Measurements from ENCODE around the gene TMEM174.

The TMEM174 gene

GRCh38 chr5:73154208-73155006, 18.6 kb upstream of the TMEM174 start:
- no peak for DNase-seq (ENCODE audit: low read depth)

GRCh38 chr5:73155271-73156222, 17.4 kb upstream of the TMEM174 start:
- DNase-seq (ENCODE audit: low read depth) = no peak

DNA sequence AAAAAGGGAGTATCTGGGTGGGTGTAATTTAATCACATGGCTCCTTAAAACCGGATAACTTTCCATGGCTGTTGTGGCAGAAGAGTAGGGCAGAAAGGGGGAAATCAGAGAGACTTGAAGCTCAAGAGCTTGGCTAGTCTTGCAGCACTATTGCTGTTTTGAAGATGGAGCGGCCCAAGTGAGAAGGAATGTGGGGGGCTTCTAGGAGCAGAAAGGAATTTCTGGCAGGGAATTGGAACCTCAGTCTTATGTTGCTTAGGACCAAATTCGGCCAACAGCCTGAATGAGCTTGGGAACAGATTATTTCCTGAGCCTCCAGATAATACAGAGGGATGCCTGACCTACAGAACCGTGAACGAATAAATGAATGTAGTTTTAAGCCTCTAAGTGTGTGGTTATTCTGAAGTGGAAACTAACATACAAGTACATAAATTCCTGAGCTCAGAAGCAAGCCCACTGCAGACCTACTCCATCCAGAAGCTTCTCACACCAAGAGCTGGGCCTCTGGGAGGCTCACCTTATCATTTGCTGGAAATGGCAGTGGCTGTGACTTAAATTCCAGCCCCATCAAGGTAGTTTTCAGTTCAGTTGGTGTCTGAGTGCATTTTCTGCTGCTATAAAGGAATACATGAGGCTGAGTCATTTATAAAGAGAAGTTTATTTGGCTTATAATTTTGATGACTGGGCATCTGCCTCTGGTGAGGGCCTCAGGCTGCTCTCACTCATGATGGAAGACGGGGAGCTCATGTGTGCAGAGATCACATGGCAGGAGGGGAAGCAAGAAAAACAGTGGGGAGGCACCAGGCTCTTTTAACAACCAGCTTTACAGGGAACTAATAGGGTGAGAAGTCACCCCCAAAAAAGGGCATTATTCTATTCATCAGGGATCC, 15.3 kb upstream of the TMEM174 start:
- DNase-seq (ENCODE audit: low read depth) = no peak

DNA sequence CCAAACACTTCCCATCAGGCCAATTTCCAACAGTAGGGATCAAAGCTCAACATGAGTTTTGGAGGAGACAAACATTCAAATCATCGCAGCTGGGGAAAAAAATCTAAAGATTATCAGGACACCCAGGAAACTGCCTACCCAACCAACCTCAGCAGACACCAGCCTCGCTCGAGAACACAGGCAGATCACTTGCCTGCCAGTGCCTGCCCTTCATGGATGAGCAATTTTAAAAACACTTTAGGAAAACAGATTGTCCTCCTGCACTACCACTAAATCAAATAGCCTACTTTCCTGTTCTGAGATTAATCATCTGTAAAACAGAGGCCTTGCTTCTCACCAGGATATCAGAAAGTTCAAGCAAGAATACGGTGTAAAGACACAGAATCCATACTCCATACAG, 14.7 kb upstream of the TMEM174 start:
- DNase-seq (ENCODE audit: low read depth) = no peak

- peak; percentile 70 for DNase-seq (ENCODE audit: low read depth)
Observed at GRCh38 chr5:73160239-73160671, 12.7 kb upstream of the TMEM174 start.

- DNase-seq (ENCODE audit: low read depth) = no peak
Observed at GRCh38 chr5:73170522-73170921, 2.5 kb upstream of the TMEM174 start.

- no peak for DNase-seq (ENCODE audit: low read depth)
Observed at GRCh38 chr5:73171495-73171894, 1.5 kb upstream of the TMEM174 start.

- no peak for DNase-seq (ENCODE audit: low read depth)
Observed at GRCh38 chr5:73174100-73174815, 1.3 kb downstream of the TMEM174 start.

DNA sequence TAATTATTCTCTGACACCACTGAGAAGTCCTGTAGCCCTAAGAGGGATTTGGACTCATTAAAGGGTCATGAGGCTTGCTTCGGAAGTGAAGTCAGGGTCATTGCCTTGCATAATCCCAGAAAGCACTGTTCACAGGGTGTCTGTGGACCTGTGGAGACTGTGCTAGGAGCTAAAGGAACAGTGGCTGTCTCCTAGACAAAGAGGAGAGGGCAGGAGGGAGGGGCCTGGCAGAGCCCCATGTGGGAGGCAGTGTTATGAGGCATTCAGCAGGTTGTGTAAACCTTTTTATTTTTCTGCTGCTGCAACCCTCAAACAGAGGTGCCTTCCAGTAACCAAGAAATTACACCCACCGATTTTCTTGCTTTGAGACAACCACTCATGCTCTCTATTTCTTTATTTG, 3.3 kb downstream of the TMEM174 start:
- DNase-seq (ENCODE audit: low read depth) = no peak

GRCh38 chr5:73178265-73178664, 5.3 kb downstream of the TMEM174 start:
- no peak for DNase-seq (ENCODE audit: low read depth)

GRCh38 chr5:73179730-73180129, 6.7 kb downstream of the TMEM174 start:
- DNase-seq (ENCODE audit: low read depth) = no peak

- no peak for DNase-seq (ENCODE audit: low read depth)
Observed at GRCh38 chr5:73180566-73180965, 7.6 kb downstream of the TMEM174 start.

- no peak for DNase-seq (ENCODE audit: low read depth)
Observed at GRCh38 chr5:73182307-73182706, 9.3 kb downstream of the TMEM174 start.

DNA sequence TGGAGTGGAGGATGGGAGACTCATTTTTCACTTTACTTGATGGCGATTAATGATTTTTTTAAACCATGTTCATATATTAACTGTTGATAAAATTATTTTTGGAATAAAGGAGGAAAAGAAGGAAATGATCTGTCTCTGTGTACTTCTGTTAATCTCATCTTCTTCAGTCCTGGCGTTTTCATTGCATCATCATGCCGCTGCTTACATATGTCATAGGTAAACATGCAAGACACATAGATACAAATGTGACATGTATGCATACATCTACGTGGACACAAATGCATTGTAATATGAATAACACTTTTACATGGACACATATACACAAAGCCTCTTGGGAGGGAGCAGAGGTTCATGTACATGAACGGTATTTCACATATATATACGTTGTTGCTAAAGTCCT, 10.0 kb downstream of the TMEM174 start:
- no peak for DNase-seq (ENCODE audit: low read depth)

DNA sequence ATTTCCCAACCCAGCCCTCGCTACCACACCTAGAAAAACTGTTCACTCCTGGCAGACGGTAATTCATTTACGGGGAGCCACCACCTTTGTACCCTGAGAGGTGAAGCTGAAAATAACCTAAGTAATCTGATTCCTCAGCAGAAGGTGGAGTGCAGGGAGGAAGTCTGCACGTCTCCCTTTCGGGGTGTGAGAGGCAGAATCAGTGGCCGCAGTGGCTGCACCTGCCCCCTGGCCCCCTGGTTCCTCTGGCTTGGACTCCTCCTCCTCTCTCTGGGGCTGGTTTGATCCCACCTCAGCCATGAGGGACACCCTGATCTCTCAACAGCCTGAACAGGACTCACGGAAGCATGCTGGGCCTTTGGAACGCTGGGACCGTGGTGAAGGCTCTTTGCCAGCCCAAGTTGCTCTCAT, 10.5 kb downstream of the TMEM174 start:
- DNase-seq (ENCODE audit: low read depth) = no peak

GRCh38 chr5:73186976-73187375, 14.0 kb downstream of the TMEM174 start:
- DNase-seq (ENCODE audit: low read depth) = no peak

GRCh38 chr5:73188764-73189531, 16.0 kb downstream of the TMEM174 start:
- no peak for DNase-seq (ENCODE audit: low read depth)

DNA sequence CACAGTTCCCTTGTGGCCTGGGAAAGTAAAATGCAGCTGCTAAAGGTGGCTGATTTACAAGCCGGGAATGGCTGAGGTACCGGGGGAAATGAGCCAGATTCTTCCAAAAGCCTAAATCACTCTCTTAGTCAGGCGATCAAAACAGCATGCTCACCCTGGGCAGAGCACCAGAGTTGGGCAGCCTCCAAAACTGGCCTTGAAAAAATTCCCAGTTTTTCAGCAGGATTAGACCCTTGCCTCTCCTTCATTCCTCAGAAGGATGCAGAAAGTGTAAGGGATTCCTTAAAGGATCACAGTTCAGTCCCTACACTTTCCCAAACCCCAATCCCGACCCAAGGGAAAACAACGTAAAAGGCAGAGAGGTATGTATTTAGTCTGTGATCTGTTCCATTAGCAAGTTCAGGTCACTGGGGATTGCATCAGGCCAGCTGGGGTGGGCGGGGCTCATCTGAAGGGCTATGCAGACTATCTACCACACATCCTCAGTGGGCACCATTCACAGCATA, 16.9 kb downstream of the TMEM174 start:
- no peak for DNase-seq (ENCODE audit: low read depth)

- no peak for DNase-seq (ENCODE audit: low read depth)
Observed at GRCh38 chr5:73192370-73192769, 19.4 kb downstream of the TMEM174 start.

- DNase-seq (ENCODE audit: low read depth) = no peak
Observed at GRCh38 chr5:73193592-73193991, 20.6 kb downstream of the TMEM174 start.
